ENCODE measurements around the gene MYBBP1A.
"Not testable (repeated sequence)": the region's sequence is repeated elsewhere in the genome, so short reads cannot be mapped to it uniquely, and the experiment has no call there.

MYBBP1A gene

DNA sequence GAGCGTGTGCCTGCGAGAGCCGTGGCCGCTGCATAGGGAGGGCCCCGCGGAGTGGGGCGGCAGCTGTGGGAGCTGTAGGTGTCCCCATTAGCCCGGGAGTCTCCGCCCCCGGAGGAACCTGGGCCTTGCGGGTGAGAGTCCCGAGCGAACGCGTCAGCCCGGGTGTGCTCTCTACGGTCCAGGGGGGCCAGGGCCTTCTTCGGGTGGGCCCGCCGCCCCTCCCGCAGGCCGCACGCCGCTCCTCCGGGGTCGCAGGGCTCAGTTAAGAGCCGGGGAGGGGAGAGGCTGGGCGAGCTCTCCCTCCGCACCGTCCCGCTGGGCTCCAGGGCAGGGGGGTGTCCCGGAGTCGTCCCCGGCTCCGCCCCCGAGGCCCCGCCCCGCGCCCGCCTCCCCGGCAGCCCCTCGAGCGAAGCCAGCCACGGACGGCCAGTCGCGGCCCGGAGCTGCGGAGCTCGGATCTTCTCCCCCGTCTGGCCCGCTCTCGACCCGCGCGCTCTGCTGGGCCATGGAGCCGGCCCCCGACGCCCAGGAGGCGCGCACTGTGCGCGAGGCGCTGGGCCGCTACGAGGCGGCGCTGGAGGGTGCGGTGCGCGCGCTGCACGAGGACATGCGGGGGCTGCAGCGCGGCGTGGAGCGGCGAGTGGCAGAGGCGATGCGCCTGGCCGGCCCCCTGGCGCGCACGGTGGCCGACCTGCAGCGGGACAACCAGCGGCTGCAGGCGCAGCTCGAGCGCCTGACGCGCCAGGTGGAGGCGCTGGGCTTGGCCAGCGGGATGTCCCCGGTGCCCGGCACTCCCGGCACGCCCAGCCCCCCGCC is 29.1 kb upstream of the MYBBP1A start, which contains the start of gene SMTNL2:
TSS of gene SMTNL2 (plus strand) at position 429 of the 816 bp plus-strand sequence. CDS start at position 506, 77 bp downstream.
- TF ChIP-seq GATA1 (IDR thresholded peaks at IDR 0.05; ENCODE audit: low read depth, low read length): no peak
- TF ChIP-seq POLR2A (IDR thresholded peaks at IDR 0.05; ENCODE audit: low read length): no peak
- no peak for DNase-seq

DNA sequence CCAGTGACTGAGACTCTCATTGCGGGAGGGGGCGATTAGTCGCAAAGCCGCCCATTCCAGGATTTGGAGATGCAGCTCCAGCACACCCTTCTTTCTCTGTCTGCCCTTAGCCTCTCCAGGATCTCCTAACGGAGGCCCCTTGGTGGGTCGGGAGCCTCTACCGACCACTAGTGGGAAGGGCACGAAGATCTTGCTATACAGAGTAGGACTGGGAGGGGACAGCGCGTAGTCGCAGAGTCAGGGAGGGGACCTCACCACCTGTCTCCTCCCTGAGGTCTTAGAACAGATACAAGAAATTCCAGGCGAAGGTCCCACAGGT is 28.6 kb upstream of the MYBBP1A start:
- no peak for DNase-seq
- TF ChIP-seq POLR2A (IDR thresholded peaks at IDR 0.05; ENCODE audit: low read length): no peak
- TF ChIP-seq GATA1 (IDR thresholded peaks at IDR 0.05; ENCODE audit: low read depth, low read length): no peak

DNA sequence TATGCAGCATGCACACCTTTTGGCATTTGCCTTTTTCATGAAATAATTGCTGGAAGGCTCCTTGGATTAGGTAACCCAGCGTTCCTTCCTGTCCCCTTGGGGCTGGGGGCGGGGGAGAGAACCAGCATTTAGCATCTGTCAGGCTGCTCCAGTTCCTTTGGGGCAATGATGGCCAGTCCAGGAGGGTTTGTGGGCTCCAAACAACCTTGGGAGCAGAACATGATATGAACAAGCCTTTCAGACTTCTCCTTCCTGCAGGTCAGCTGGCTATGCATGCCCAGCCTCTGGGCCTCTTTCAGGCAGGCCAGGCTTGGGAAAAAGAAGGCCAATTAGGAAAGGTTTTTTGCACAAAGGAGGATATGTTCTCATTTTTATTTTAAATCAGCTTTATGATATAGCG is 28.0 kb upstream of the MYBBP1A start:
- no peak for TF ChIP-seq POLR2A (IDR thresholded peaks at IDR 0.05; ENCODE audit: low read length)
- no peak for TF ChIP-seq GATA1 (IDR thresholded peaks at IDR 0.05; ENCODE audit: low read depth, low read length)

DNA sequence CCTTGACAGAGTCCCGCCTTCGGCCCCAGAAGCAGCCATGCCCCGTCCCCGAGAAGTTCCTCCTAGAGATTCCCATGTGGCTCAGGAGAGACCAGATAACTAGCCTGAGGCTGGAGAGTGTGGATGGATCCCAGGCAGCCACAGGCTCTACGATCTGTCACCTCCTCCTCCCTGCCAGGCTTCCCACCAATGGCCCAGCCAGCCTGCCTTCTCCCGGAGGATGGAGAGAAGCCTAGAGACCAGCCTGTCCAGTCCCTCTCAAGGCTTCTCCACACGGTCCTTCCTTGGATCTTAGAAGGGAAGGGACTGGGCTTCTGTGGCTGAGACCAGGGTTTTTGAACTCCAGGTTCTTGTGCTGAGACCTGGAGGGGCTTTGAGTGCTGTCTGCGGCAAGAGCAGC is 27.5 kb upstream of the MYBBP1A start:
- TF ChIP-seq POLR2A (IDR thresholded peaks at IDR 0.05; ENCODE audit: low read length) (no peak), GATA1 (IDR thresholded peaks at IDR 0.05; ENCODE audit: low read depth, low read length) (no peak)

More for the DNA sequence above, 28.0 kb upstream of the MYBBP1A start:
- DNase-seq: no peak

DNA sequence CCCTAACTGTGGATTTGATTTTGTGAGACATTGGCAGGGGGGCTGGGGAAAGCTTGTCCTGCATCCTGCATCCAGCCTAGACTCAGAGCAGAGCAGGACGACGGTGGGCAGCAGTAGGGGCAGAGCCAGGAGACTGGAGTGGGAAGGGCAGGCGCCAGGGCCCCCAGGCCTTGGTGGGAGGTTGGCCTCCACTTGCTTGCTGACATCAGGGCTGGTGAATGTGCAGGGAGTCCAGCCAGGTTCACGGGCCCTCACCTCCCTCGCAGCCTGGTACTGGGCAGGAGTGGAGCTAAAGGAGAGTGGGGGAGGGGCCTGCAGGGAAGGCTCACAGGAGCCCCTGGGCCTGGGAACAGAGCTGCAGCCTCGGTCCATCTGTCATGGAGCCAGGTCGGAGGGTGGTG is 26.9 kb upstream of the MYBBP1A start:
- DNase-seq: no peak
- TF ChIP-seq GATA1 (IDR thresholded peaks at IDR 0.05; ENCODE audit: low read depth, low read length) (no peak), POLR2A (IDR thresholded peaks at IDR 0.05; ENCODE audit: low read length) (no peak)

More for the DNA sequence above, 27.5 kb upstream of the MYBBP1A start:
- DNase-seq: no peak

DNA sequence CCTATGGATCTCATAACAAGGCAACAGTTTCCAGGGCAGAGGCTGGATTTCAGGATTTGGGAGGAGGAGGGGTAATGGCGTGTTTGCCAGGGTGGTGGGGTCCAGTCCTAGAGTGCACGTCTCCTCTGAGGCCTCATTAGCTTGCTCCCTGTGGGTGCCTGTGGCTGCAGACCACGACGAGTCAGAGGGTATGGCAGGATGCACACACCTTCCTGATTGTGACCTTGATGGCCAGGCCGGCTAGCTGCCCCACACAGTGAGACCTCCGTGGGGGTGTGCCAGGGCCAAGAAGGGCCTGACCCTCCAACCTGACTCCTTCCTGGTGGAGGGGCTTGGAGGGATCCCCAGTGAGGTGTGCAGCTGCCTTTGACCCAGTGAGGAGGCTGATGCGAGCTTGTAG is 25.1 kb upstream of the MYBBP1A start:
- DNase-seq: no peak
- TF ChIP-seq POLR2A (IDR thresholded peaks at IDR 0.05; ENCODE audit: low read length) (no peak), GATA1 (IDR thresholded peaks at IDR 0.05; ENCODE audit: low read depth, low read length) (no peak)

DNA sequence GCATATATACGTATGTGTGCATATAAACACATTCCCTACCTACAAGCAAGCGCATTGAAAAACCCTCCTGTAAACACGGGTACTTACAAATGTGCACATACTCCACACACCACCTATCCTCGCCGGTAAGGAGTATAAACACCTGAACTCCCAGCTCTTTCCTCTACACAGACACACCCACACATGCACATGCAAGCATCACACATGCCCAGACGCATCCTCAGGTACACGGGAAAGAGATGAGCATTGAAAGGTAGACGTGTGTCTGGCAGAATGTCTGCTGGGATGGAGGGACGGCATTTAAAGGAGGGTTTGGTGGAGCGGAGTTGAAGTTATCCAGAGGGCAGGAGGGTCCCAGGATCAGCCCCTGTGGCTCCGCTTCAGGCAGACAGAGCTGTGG is 24.5 kb upstream of the MYBBP1A start:
- no peak for DNase-seq
- TF ChIP-seq GATA1 (IDR thresholded peaks at IDR 0.05; ENCODE audit: low read depth, low read length): no peak
- no peak for TF ChIP-seq POLR2A (IDR thresholded peaks at IDR 0.05; ENCODE audit: low read length)

DNA sequence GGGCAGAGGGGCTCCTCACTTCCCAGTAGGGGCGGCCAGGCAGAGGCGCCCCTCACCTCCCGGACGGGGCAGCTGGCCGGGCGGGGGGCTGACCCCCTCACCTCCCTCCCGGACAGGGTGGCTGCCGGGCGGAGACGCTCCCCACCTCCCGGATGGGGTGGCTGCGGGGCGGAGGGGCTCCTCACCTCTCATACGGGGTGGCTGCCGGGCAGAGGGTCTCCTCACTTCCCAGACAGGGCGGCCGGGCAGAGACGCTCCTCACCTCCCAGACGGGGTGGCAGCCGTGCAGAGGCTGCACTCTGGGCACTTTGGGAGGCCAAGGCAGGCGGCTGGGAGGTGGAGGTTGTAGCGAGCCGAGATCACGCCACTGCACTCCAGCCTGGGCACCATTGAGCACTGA is 23.2 kb upstream of the MYBBP1A start:
- not testable (repeated sequence) for DNase-seq

DNA sequence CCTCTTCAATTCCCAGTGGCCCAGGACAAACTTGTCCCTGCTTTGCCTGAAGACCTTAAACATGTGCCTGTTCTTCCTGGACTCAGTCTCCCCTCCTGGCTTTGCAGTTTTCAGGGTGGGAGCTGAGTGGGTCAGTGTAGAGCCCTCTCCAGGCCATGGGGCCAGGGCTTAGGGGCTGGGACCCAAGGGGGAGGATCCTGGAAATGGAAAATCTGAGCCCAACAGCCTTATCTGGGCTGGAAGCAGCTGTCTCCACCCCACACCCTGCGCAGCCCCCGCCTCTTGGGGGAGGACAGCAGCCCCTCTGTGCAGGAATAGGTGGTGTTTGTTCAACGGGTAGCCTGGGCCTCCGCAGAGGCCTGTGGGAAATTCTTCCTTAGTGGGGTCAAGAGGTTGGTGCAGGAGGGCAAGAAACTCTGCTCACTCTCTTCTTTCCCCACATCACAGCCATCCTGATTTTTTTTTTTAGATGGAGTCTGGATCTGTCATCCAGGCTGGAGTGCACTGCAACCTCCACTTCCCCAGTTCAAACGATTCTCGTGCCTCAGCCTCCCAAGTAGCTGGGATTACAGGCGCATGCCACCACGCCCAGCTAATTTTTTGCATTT is 22.3 kb upstream of the MYBBP1A start:
- no peak for DNase-seq
- TF ChIP-seq POLR2A (IDR thresholded peaks at IDR 0.05; ENCODE audit: low read length) (no peak), GATA1 (IDR thresholded peaks at IDR 0.05; ENCODE audit: low read depth, low read length) (no peak)

DNA sequence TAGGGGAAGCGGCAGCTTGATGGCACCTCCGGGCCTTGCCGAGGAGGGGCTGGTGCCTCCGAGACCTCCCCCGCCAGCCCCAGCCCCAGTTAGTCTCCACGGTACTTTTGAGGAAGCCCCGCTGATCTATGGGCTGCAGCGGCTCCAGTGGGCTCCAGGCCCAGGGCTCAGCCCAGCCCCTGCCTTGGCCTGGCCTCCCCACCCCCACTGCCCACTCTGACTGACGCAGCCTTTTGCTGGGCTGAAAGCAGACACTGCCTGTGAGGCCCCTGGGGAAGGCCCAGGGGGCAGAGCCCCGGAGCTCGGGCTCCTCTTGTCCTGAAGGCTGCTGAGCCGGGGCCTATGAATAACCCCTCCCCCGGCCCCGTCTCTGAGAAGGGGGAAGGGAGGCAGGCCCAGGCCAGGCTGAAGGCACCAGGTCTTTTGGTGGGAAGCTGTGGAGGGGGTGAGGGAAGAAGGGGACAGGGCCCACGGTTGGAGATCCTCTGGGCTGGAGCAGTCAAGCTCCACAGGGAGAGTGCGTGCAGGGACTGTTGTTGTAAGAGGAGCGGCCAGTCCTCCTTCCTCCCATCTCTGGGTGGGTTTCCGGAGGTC is 21.6 kb upstream of the MYBBP1A start:
- no peak for DNase-seq
- TF ChIP-seq POLR2A (IDR thresholded peaks at IDR 0.05; ENCODE audit: low read length): no peak
- TF ChIP-seq GATA1 (IDR thresholded peaks at IDR 0.05; ENCODE audit: low read depth, low read length): no peak

DNA sequence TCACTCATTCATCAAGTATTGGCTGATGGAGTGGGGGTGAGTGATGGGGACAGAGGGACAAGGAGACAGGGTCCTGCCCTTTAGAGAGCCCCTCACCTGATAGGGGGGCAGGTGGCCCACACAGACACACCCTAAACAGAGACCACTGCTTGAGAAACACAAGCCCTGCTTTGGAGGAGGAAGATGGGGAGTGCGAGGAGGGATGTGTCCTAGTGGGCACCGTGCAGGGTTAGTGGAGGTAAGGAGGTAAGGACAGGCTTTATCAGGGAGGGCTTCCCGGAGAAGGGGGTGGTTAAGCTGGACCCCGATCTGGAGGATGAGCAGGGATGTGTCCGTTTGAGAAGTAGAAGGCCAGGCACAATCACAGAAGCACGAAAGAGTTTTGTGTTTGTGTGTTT is 21.0 kb upstream of the MYBBP1A start:
- TF ChIP-seq GATA1 (IDR thresholded peaks at IDR 0.05; ENCODE audit: low read depth, low read length): no peak
- no peak for TF ChIP-seq POLR2A (IDR thresholded peaks at IDR 0.05; ENCODE audit: low read length)
- DNase-seq: no peak

DNA sequence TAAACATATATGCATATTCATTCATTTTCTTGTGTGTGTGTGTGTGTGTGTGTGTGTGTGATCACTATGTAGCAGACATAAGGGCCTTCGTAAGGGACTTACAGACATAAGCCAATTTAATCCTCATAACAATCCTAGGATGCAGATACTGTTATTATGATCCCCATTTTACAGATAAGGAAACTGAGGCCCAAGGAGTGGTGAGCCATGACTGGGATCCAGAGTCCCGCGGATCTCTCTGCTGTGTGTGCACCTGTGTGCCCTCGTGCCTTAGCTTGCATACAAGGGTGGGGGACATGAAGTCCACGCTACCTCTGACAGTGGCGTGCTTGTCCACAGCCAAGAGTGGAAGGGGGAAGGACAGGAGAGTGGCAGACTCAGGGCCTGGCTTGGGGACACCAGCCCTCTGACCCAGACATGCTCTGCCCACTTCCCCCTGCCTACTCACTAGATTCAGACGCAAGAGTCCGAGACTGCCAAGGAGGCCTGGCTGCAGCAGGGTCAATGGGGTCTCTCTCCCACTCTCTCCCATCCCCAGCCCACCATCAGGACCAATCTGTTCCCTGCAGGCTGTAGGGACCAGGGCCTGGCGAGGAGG is 19.4 kb upstream of the MYBBP1A start:
- no peak for TF ChIP-seq GATA1 (IDR thresholded peaks at IDR 0.05; ENCODE audit: low read depth, low read length)
- no peak for TF ChIP-seq POLR2A (IDR thresholded peaks at IDR 0.05; ENCODE audit: low read length)
- no peak for DNase-seq

DNA sequence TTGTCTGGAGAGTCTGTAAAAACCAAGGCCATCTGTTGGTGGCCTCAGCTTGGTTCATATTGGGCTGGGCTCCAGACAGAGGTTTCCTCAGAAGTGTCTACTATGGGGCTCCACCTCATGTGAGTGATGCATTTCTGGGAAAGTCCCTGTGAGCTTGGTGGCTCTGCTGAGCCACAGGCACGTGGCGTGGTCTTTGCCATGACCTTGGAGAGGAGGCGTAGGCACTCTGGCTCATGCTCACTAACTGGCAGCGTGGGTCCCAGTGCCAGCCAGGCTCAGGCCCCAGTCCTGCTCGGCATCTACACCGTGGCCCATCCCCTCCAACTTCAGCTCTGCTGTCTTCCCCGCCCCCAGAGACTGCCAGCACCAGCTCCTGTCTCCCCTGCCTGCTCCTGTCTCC is 18.5 kb upstream of the MYBBP1A start:
- TF ChIP-seq GATA1 (IDR thresholded peaks at IDR 0.05; ENCODE audit: low read depth, low read length): no peak
- no peak for TF ChIP-seq POLR2A (IDR thresholded peaks at IDR 0.05; ENCODE audit: low read length)
- no peak for DNase-seq

DNA sequence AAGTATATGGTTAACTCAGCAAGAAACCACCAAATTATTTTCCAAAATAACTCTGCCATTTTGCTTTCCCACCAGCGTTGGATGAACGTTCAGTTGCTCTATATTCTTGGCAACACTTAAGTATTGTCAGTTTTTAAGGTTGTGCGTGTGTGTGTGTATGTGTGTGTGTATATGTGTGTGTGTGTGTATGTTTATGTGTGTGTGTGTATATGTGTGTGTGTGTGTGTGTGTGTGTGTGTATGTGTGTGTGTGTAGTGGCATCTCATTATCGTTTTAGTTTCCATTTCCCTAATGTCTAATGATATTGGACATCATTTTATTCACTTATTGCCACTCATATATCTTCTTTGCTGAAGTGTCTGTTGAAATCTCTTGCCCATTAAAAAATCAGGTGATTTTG is 17.9 kb upstream of the MYBBP1A start:
- TF ChIP-seq POLR2A (IDR thresholded peaks at IDR 0.05; ENCODE audit: low read length) (no peak), GATA1 (IDR thresholded peaks at IDR 0.05; ENCODE audit: low read depth, low read length) (no peak)
- no peak for DNase-seq

Measured in erythroblast (primary cell).